GM19035 (cell line): ENCODE measurements around the gene LONRF2.
"Not testable (repeated sequence)": the region's sequence is repeated elsewhere in the genome, so short reads cannot be mapped to it uniquely, and the experiment has no call there.

Source experiments
- ATAC-seq: cut with Tn5 transposase; IDR thresholded peaks from one replicate; pipeline ENCODE4 v1.9.1; 2021; ENCODE audit not compliant: unreplicated experiment

The LONRF2 gene

DNA sequence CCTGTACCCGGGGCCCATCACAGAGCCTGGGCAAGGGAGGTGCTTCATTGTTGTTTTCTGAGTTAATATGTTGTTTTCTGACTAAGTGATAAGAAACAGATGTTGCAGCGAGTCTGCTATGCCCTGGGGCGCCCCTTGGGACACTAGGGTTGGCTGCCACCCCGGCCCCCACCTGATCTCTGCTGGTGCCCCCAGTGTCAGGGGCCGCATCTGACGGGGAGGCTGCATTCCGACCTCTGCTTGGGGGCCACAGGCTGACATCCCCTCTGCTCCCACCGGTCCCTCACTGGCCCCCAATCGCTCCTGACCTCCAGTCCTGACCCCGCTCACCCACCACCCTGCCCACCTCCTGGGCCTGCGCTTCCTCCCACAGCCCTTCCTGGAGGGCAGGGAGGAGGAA is 65.9 kb downstream of the LONRF2 start:
- no peak for ATAC-seq

DNA sequence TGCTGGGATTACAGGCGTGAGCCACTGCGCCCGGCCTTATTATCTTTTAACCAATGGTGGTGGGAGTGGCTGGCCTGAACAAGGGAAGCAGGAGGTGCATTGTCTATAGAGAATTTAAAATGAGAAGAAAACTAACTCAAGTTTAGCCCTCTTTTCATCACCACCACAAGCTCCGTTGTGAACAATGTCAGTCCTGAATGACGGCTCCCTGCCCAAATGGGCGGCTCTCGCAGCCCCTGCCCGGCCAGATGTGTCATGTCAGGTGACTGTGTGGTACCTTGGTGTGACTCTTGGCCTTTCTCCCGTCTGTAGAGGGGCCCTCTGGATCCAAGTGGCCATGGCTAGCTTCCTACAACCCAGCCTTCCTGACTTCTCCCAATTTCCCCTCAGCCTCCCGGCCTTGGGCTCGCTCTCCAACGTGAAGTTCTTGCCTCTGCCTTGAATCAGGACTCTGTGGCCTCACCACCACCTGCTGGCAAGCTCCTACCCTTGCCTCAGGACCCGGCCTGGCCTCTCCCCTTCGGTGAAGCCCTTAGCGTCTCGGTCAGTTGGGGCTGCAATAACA is 67.6 kb downstream of the LONRF2 start:
- no peak for ATAC-seq

DNA sequence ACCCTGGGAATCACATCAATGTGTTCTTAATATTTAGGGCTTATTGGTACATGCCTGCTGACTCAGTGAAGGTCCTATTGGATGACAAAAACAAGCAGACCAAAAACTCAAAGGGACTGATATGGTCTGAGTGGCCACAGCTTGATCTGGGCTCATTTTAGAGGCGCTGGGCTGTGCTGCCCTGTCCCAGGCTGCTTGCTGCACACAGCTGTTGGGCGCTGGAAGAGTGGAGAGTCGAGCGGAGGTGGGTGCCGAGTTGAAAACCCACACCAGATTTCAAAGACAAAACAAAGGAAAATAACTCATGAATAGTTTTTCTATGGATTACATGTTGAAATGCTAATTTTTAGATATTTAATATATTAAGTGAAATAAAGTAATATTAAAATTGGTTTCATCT is 68.5 kb downstream of the LONRF2 start:
- no peak for ATAC-seq

DNA sequence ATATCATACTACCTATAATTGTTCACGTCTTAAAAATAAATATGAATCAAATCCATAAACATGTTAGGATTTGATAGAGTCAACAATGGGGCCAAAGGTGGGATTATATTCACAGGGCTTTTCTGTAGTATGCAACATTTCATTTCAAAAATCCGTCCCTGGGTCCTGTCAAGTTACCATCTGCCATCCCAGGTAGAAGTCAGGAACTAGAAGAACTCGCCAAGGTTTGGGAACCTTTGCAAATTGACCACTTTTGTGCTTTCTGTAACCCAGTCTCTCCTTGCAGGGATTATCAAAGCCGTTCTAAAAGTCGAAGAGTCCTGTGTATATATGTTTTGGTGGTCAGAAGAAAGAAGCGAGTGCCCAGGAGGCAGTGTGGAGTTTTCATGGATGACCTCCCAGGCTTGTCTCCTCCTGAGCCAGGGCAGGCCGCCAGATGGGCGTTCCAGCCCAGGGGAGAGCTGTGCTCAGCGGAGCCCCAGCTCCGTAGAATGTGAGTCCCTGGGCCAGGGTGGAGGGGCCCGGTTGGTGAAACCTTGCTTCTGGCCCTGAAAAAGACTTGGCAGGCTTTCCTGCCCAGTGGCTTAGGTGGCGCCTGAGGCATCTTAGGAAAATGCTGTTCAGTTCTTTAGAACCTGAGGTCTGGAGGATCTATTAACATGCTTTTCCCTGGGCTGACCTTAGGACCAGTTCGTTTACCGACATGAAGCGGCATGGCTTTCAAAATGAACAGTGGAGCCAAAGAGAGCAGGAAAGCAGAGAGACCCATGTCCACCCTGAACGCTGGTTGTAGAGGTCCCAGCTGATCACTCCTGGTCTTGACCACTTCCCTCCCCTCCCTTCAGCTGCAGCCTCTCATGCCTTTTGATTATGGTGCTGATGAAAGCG is 69.2 kb downstream of the LONRF2 start:
- no peak for ATAC-seq

DNA sequence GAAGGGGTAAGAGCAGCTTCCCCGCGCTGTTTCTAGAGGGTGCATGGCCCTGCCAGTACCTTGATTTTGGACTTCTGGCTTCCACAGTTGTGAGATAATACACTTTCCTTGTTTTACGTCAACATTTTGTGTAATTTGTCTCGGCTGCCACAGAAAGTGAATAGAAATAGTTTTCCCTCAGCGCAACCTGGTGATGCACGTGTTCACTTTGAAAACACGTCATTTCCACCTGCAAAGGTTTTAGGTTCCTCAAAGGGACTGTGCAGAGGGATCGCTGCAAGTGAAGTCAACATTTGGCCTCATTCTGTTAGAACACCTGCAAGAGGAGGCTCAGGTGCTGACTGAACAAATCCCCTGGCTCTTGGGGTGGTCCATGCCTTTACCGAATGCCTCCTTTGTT is 71.7 kb downstream of the LONRF2 start:
- ATAC-seq = no peak

DNA sequence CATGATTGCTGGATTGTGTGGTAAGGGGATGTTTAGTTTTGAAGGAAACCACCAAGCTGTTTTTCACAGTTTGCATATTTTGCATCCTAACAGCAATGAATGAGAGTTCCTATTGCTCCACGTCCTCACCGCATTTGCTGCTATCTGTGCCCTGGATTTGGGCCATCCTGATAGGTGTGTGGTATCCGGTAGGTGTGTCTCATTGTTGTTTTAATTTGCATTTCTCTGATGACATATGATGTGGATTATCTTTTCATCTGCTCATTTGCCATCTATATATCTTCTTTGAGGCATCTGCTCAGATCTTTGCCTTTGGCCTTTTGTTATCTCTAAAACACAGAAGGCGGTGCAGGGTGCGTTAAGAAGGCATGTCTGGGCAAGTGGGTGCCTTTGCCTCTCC is 73.3 kb downstream of the LONRF2 start:
- no peak for ATAC-seq

DNA sequence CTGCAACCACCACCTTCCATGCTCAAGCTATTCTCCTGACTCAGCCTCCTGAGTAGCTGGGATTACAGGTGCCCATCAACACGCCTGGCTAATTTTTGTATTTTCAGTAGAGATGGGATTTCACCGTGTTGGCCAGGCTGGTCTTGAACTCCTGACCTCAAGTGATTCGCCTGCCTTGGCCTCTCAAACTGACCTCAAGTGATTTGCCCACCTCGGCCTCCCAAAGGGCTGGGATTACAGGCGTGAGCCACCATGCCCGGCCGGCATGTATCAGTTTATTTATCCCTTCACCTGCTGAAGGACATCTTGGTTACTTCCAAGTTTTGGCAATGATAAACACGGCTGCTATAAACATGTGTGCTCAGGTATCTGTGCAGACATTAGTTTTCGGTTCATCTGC is 73.7 kb downstream of the LONRF2 start:
- not testable (repeated sequence) for ATAC-seq

DNA sequence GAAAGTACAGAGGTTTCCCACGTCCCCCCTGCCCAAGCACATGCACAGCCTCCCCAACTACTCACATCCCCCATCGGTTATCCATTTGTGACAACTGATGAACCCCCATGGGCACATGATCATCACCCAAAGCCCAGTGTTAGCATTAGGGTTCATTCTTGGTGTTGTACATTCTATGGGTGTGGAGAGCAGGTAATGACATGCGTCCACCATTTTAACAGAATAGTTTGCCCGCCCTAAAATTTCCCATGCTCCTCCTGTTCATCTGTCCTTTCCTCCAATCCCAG is 74.3 kb downstream of the LONRF2 start:
- ATAC-seq = peak; percentile 11

DNA sequence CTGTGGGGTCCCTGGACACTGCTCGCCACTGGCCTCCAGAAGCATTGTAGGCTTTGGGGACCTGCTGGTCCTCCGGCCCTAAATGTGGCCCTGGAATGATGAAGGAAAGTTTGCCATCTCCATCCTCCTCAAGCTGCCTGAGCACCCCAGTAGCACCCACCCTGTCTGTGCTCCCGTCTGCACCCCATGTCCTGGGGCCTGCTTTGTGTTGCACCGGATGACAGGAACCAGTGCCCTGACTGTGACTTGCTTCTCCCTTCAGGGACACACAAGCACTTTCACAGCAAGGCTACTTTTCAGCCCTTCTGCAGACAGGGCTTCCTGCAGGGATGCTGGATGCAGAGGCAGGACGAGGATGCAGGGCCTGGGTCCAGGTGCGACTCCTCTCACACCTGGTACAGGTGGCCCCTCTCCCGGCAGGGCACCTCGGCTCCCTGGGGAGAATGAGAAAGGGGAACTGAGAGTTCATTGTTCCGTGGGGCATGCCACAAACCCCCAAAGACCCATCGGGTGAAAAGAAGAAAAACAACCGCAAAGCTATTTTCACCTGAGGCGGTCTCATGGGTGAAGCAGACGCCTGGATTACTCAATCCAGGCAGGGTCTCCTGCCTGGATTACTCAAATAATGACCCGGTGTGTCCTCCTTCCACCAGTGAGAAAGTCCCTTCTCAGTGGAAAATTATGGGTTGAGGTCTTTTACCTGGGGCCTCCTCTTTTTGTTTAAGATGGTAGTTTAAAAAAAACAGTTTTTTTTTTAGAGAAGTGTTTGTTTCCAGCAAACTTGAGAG is 74.9 kb downstream of the LONRF2 start:
- ATAC-seq = peak; percentile 71

DNA sequence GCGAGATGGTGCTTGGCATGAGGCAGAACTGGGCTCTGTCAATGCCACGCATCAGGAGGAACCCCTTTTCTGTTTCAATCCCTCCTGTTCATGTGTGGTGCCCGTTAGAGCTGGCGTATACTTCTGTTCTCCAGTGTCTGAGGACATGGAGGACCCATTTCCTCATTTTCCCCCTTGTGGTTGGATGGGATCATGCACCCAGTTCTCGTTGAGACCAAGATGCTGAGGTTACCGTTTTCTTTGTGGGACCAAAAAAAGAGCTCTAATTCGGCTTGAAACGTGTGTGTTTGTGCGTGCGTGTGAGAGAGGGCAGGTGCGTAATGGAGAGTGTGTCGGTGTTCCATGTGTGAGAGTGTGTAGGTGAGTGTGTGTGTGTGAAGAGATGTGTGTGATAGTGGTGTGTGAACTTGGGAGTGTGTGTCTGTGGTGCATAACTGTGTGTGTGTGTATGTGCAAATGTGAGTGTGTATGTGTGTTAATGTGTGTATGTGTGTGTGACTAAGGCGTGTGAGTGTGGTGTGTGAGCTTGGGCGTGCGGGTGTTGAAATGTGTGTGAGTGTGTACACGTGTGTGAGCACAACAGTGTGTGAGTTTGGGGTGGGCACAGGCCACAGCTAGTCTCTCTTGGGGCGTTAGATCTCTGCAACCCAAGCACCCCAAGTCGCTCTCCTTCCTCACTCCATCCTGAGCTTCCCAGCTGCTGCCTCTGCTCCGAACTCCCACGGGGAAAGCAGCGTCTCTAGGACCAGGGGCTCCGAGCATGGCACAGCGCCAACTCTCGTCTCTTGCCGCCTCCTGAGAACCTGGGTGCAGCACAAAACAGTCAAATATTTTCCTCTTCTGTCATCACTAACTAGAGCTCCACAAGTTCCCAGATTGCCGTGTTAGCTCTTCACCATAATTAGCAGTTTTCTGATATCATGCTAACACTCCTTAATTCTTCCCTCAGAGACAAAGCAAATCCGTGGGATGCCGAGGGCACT is 75.8 kb downstream of the LONRF2 start:
- no peak for ATAC-seq

DNA sequence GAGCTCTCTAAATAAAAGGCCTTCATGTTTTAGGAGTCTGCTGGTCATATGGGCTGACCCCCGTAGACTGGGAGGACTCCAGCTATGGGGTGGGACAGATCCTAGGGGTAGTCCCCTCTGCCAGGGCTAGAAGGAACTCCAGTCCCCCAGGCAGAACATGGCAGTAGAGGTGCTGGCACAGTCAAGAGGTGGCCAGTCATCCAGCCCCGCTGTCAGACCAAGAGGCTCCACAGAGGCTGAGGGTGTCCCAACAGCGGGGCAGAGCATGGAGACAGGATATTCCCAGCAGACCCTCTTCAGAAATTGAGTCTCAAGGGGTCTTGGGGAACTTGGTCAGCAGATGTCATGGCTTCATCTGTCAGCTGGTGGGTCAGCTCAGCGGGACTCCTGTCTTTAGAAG is 76.6 kb downstream of the LONRF2 start:
- no peak for ATAC-seq

DNA sequence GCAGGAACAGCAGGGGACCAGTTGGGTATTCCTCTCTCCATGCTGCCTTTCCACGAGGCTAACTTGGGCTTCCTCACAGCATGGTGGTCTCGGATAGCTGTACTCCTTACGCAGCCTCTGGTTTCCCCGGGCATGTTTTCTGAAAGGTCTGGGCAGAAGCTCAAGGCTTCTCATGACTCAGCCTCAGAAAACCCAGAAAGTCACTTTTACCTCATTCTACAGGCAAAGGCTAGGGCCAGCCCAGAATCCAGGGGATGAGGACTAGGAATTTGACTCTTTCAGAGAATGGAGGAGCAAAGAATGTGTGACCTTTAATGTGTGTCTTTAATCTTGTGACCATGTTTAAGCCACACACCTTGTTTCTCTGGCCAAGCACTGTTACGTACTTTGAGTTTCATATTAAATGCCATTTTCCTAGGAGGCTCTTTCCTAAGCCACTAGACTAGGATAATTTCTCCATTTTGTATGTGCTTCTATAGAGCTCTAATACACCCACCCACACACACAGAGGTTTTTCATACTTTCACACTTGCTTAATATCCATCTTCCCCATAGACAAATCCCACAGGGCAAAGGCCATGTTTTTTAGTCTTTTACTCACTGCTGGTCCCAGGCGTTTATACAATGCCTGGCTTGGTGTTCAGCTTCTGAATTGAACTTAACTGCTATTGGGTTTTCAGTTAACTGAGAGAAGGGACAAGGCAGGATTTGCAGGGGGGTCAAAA is 77.3 kb downstream of the LONRF2 start:
- ATAC-seq = no peak

DNA sequence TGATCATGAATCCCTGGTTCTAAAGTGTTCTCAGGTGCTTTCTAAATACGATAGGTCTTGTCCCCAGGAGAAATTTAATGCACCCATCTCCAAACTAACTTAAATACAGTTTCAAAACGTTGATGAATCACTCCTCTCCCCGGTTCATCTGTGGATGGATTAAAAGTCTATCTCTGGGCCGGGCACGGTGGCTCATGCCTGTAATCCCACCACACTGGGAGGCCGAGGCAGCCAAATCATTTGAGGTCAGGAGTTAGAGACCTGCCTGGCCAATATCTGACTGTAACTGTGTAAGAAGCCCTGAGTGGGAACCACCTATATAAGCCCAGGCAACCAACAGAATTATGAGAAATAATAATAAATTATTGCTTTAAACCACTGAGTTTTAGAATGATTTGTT is 78.7 kb downstream of the LONRF2 start:
- no peak for ATAC-seq

DNA sequence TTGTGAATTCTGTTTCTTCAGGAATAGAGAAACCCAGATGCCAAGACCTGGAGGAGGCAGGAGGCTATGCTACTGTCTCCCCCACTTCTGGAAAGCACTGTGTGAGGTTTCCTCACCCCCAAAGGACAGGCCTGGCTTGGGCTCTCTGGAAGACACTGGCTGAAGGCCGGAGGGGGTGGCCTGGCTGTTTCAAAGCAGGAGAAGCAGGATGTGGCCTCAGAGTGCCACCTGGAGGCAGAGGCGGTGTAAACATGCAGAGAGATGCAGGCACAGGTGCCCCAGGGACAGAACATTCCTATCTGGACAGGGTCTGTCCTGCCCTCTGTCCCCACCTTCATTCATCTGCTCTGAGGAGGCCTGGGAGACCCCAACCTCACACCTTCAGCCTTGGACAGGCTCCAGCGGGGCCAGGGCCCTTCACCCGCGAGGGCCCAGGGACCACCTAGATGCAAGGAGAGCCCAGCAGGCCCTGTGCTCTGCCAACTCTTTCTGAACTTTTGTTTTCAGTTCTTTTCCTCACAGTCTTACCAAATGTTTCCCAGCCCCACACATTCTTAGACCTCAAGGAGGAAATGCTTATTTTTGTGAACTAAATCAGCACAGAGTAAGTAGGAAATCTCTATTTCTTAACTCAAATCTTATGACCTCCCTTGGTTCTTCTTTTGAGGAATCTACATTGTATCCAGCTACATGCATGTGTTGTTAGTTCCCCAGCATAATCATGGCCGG is 79.2 kb downstream of the LONRF2 start:
- no peak for ATAC-seq

DNA sequence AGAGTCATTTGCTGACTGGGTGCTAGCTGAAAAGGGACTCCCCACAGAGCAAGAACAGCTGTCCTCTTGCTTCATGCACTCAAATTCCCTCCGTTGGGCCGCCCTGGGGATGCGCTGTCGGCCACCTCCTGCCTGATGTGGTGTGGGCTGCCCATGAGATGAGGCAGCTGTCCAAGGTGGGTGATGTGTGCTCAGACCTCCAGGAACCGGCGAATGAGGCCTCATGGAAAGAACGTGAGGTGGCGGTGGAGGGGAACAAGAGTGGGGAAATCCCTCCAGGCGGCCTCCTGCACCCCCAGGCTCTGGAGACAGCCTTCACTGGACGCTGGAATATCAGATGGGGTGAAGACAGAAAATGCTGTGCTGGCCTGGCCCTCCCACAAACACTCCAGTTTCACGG is 79.8 kb downstream of the LONRF2 start:
- no peak for ATAC-seq

DNA sequence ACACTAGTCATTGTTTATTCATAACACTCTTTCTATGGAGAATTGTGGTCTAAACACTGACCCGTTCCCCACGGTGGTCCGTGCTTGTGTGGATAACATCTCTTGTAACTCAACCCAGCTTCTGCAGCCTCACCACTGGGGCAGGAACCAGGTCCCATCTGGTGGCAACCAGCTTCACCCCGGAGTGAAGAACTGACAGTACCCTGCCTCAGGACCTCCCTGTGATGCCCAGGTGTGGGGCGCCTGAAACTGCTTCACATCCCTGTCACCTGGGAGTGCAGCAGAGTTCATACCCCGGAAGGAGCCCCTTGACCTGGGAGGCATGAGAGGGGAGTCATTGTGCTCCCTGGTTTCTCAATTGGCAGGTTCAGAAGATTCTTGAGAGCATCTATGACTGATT is 81.1 kb downstream of the LONRF2 start:
- ATAC-seq = no peak

DNA sequence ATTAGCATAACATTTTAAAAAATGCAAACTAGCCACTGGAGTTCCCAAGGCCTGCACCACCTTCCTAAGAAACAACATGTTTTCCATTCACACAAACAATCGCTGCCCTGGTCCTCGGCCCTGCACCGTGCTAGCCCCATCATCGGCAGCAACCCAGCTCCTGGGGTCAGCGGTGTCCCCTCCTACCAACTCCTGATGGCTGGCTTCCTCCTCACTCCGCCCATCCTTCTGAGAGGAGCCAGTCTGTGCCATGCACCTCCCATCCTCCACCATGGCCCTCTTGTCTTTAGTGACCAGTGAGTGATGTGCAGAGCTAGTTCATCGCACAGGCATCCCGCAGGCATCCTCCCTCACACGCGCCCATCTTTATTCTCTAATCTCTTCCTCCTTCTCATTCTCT is 81.9 kb downstream of the LONRF2 start:
- ATAC-seq = no peak

DNA sequence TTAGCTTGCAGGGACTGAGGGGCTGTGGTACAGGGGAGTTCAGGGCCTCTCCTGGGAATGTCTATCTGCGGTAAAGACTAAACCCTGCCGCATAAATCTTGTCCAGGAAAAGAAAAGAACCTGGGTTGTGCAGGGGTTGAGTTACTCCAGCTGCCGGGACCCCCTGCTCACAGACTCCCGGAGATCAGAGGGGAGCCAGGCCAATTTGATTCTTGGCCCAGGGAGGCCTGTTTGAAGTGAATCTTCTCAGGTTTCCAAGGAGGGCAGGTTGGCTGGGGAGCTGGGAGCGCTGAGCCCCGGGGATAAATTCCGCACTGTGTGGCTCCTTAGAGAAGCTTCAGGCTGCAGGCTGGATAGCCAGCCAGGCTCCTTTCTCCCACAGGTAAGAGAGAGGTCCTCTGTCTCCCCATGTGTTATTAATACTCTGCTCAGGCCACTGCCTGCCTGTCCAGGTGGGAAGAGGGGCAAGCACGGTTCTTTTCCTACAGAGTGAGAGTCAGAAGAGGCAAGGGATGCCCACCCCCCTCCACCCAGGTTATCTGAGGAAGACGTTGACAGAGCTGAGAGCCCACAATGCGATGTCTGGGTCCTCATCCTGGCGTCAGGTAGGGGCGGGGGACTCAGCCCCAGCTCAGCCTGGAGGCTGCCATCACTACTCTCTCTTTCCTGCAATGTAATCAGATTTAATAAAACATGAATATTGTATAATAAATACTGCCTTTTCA is 82.7 kb downstream of the LONRF2 start:
- ATAC-seq = no peak

DNA sequence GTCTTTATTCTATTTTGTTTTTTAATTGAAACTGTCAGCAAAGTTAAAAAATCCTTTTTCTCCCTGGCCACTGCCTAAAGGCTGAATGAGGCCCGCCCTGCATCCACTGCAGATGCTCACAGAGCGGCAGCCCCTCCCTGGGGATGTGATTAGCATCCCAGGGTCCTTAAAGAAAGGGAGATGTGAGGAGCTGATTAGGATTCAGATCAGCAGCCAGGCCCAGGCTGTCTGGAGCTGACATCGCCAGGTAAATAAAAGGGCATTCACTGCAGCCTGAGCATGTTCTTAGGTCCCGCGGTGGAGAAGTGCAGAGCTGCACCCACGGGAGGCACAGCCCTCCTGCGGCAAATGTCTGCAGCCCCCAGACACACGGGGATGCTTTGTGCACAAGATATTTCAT is 83.8 kb downstream of the LONRF2 start:
- no peak for ATAC-seq
